Ascending aorta (tissue), 2 donors: ENCODE data around the gene RIMS1. TPM values are rescaled to one million over a fixed set of nuclear protein-coding genes. Genes with fewer than 3 reads are reported as not detected.
A peak's percentile ranks its signal among the peaks of the same experiment; 100 is the strongest.
"Not testable (repeated sequence)": the region's sequence is repeated elsewhere in the genome, so short reads cannot be mapped to it uniquely, and the experiment has no call there.

Experiments used
- DNase-seq, 2 donors: peaks; one replicate each; pipeline ENCODE4 v3.0.0-alpha.2; 2019; ENCODE audit warnings: low spot score in 2 of 2
- H3K27ac ChIP-seq, 2 donors: fragments of 200-600 bp; sonication (generic); one replicate each; pipeline ENCODE4 v1.5.1; 2016 to 2017; ENCODE audit warnings: mild to moderate bottlenecking in 1 of 2
- H3K27me3 ChIP-seq: fragments of 200-600 bp; sonication (generic); one replicate; pipeline ENCODE4 v1.5.1; 2017
- H3K36me3 ChIP-seq, 2 donors: fragments of 200-600 bp; sonication (generic); one replicate each; pipeline ENCODE4 v1.5.1; 2016
- H3K4me1 ChIP-seq, 2 donors: fragments of 200-600 bp; sonication (generic); one replicate each; pipeline ENCODE4 v1.5.1; 2016 to 2017; ENCODE audit warnings: mild to moderate bottlenecking in 1 of 2
- H3K4me3 ChIP-seq, 2 donors: fragments of 200-600 bp; sonication (generic); one replicate each; pipeline ENCODE4 v1.5.1; 2016 to 2017; ENCODE audit warnings: mild to moderate bottlenecking in 1 of 2
- H3K9me3 ChIP-seq, 2 donors: fragments of 200-600 bp; sonication (generic); one replicate each; pipeline ENCODE4 v1.5.1; 2016
- CTCF ChIP-seq, 3 experiments: fragments of 200-600 bp in 2 of 3; fragments of 450-650 bp in 1 of 3; sonication (generic) in 2 of 3; IDR thresholded peaks; one replicate each; pipeline ENCODE4 v1.5.1; 2016 to 2019; ENCODE audit warnings: antibody characterized with exemption in 3 of 3, mild to moderate bottlenecking in 1 of 3, moderate library complexity in 1 of 3
- intact Hi-C: fragments of 100-400 bp; cut with DNase I; formaldehyde crosslinking; loops from one replicate; pipeline ENCODE4 v1.15.1; 2023
- total RNA-seq: library from RNA; depleted of rRNA; stranded (reverse); fragments of >200 nt; gene quantifications from one replicate; pipeline ENCODE4 v1.1.0, GENCODE V29; 2016

Gene RIMS1
- total RNA-seq, 1 donor from 2014 or later = not detected

- intact Hi-C loops = no loop called here
- no peak for TF ChIP-seq CTCF (IDR thresholded peaks at IDR 0.05)
Measured at GRCh38 chr6:72324591-72324990, 438.2 kb downstream of the RIMS1 start.

DNA sequence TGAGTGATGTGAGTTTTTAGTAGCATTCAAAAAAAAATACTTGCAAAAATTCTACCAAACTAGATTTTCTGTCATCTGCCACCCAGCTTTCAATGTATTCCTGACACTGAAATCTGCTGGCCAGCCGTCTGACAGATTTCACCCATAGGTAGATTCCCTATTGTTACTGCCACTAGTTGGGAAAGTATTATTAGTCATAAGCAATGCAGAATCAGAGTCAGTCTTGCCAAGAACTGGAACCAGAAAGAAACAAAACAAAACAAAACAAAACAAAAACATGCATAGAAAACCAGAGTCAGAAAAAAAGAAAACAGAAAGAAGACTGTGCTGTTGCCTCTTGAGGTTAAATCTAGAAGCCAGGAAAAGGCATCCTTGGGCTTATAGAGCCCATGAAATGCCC is 442.4 kb downstream of the RIMS1 start:
- no peak for TF ChIP-seq CTCF (IDR thresholded peaks at IDR 0.05)
- no peaks in the 10 kb centered on the region for H3K9me3 ChIP-seq
- intact Hi-C loops = no loop called here

More at GRCh38 chr6:72324591-72324990, 438.2 kb downstream of the RIMS1 start:
- DNase-seq = no peak
- Histone ChIP-seq H3K9me3 (no peaks in the 10 kb centered on the region), H3K27ac (no peak overlapping the region), H3K27me3 (no peaks in the 10 kb centered on the region), H3K4me1 (no peaks in the 10 kb centered on the region), H3K4me3 (no peak overlapping the region), H3K36me3 (no peaks in the 10 kb centered on the region)

GRCh38 chr6:72335203-72335602 is 448.9 kb downstream of the RIMS1 start:
- DNase-seq, intact Hi-C loops, H3K36me3 ChIP-seq, H3K4me1 ChIP-seq, H3K4me3 ChIP-seq, H3K27me3 ChIP-seq, H3K27ac ChIP-seq, H3K9me3 ChIP-seq: not testable (repeated sequence)

More for the DNA sequence above, 442.4 kb downstream of the RIMS1 start:
- Histone ChIP-seq H3K27me3 (no peaks in the 10 kb centered on the region), H3K36me3 (no peaks in the 10 kb centered on the region), H3K4me3 (no peak overlapping the region), H3K4me1 (no peaks in the 10 kb centered on the region), H3K27ac (no peak overlapping the region)
- DNase-seq = no peak

DNA sequence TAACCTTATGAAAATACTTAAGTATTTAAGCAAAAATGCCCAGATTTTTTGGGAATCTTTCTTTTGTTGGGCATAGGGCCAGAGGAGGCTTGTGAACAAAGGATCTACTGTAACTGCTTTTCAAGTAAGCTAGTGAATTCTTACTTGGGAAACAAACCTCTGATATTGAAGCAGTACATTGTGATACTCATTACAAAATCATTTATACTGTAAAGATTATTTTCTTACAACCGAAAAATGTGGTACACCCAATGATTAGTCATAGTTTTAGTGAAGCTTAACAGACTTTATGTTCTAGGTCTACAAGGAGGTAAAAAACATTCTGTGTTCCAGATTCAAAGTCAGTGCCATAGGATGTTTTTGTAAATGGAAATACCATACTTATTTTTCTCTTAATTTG is 462.6 kb downstream of the RIMS1 start:
- Histone ChIP-seq H3K36me3 (no peaks in the 10 kb centered on the region), H3K27ac (no peak overlapping the region), H3K4me3 (no peak overlapping the region), H3K4me1 (no peaks in the 10 kb centered on the region), H3K9me3 (no peaks in the 10 kb centered on the region), H3K27me3 (no peaks in the 10 kb centered on the region)
- intact Hi-C loops = no loop called here
- TF ChIP-seq CTCF (IDR thresholded peaks at IDR 0.05) = no peak
- DNase-seq = no peak

DNA sequence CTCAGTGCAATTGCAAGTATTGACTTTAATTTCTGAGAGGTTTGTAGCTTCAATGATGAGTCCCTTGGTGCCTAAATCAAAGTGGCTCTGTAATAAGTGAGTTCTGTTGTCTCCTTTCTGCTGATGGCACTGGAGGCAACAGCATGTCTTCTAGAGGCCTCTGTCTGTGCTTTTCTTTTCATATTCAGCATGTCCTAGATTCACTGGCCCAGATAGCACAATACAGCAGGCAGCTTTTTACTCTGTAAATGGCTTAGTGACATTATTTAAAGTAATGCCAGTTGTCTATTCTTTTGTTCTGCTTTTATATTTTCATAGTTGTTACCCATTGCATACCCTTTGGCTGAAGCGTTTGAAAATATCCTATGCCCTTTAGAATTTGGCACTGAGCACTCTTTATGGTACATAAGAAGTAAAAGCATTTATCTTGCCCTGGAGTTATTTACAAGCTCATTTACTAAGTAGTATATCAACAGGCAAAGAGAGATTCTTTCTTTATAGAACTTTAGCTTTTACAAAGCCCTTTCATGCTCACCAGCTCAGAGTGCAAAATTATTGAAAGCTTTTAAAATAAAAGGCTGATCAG is 464.0 kb downstream of the RIMS1 start:
- TF ChIP-seq CTCF (IDR thresholded peaks at IDR 0.05) = no peak
- intact Hi-C loops = no loop called here
- no peaks in the 10 kb centered on the region for H3K27me3 ChIP-seq

DNA sequence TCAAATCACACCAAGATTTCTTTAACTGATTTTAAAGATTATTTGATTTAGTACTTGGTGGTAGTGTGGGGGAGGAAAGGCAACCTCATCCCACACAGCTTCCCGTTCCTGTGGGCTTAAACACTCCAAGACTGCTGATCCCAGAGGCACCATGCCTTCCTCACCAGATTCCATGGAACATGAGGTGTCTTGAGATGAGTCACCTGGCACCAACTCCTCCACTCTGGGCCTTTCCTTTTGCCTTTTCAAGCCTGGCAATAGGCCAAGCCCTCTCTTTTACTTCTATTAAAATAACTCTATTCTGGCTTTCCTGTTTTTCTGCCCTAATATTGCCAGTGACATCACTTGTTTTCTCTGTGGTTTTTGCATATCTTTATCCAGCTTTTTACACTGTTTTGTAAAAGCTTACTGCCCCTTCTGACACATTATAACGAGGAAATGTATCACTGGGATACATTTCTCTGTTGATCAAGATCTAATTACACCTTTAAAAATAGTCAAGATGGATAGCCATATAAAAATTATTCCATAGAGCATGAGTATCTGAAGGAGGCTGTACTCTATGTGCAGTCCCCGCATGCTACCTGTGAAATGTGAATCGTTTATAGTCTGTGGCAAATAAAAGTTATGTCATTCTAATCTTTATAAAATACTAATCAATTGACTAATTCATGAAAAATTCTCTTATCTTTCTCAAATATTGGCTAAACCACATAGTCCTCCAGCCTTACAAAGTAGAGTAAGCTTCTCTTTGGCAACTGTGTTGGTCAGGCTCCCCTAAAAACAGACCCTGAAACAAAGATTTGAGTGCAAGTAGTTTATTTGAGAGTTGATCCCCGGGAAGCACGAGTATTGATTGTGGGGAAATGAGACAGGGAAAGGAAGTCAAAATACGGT is 477.7 kb downstream of the RIMS1 start:
- no peaks in the 10 kb centered on the region for H3K9me3 ChIP-seq
- H3K27me3 ChIP-seq = no peaks in the 10 kb centered on the region
- intact Hi-C loops = no loop called here
- H3K36me3 ChIP-seq = no peaks in the 10 kb centered on the region
- no peak for TF ChIP-seq CTCF (IDR thresholded peaks at IDR 0.05)
- no peak overlapping the region for H3K4me3 ChIP-seq
- H3K4me1 ChIP-seq = no peaks in the 10 kb centered on the region
- H3K27ac ChIP-seq = no peak overlapping the region
- peak in 1 of 2 donors; percentile 64 for DNase-seq

More for the DNA sequence above, 464.0 kb downstream of the RIMS1 start:
- no peak overlapping the region for H3K4me3 ChIP-seq
- H3K36me3 ChIP-seq = no peaks in the 10 kb centered on the region
- H3K4me1 ChIP-seq = no peaks in the 10 kb centered on the region
- DNase-seq = no peak
- no peak overlapping the region for H3K27ac ChIP-seq
- no peaks in the 10 kb centered on the region for H3K9me3 ChIP-seq
